Hepatocyte (in vitro differentiated cells): ENCODE measurements around the gene ALOX5.

ENCODE experiments used
- EZH2 ChIP-seq: fragments of 200-600 bp; sonication (generic); IDR thresholded peaks from 2 replicates; pipeline ENCODE4 v1.6.1; 2016; ENCODE audit warnings: antibody characterized with exemption, mild to moderate bottlenecking, borderline replicate concordance
- EZH2phosphoT487 ChIP-seq: fragments of 200-600 bp; sonication (generic); IDR thresholded peaks from one replicate; pipeline ENCODE4 v1.6.1; 2018; ENCODE audit warnings: antibody characterized with exemption, mild to moderate bottlenecking, low read depth, moderate library complexity; ENCODE audit not compliant: unreplicated experiment, severe bottlenecking
- TF ChIP-seq, protein P1 (sequence below): fragments of 200-600 bp; sonication (generic); IDR thresholded peaks from 2 replicates; pipeline ENCODE4 v1.5.1; 2016; ENCODE audit warnings: antibody characterized with exemption, mild to moderate bottlenecking; ENCODE audit not compliant: poor library complexity

GRCh38 chr10:45417746-45418145, 43.7 kb downstream of the ALOX5 start:
- TF ChIP-seq, protein P1, sequence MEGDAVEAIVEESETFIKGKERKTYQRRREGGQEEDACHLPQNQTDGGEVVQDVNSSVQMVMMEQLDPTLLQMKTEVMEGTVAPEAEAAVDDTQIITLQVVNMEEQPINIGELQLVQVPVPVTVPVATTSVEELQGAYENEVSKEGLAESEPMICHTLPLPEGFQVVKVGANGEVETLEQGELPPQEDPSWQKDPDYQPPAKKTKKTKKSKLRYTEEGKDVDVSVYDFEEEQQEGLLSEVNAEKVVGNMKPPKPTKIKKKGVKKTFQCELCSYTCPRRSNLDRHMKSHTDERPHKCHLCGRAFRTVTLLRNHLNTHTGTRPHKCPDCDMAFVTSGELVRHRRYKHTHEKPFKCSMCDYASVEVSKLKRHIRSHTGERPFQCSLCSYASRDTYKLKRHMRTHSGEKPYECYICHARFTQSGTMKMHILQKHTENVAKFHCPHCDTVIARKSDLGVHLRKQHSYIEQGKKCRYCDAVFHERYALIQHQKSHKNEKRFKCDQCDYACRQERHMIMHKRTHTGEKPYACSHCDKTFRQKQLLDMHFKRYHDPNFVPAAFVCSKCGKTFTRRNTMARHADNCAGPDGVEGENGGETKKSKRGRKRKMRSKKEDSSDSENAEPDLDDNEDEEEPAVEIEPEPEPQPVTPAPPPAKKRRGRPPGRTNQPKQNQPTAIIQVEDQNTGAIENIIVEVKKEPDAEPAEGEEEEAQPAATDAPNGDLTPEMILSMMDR = no peak
- TF ChIP-seq EZH2 (no peak), EZH2phosphoT487 (no peak)
